ENCODE measurements around the gene PAIP2B.
A peak's percentile ranks its signal among the peaks of the same experiment; 100 is the strongest.
"Not testable (repeated sequence)": the region's sequence is repeated elsewhere in the genome, so short reads cannot be mapped to it uniquely, and the experiment has no call there.

Gene PAIP2B

GRCh38 chr2:71216501-71216900 is 10.4 kb downstream of the PAIP2B start:
- DNase-seq (ENCODE audit: low read depth in 2 of 2) = no peak

DNA sequence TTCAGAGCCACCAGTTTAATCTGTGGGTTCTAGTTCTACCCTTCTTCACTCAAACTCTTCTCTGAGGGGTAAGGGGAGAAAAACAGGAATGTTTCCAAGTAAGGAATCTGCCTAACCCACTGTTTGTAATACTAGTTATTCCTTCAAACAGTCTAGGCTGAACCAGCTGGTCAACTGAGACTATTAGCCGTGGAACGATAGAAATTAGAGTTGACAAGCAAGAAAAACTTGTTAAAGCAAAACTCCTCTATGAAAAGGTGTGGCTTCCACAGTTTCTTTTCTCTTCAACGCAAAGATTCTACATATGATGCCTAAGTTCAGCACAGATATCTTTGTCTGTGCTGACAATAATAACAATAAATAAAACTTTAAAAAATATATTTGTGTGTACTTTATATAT is 11.5 kb downstream of the PAIP2B start:
- no peak for DNase-seq (ENCODE audit: low read depth in 2 of 2)

DNA sequence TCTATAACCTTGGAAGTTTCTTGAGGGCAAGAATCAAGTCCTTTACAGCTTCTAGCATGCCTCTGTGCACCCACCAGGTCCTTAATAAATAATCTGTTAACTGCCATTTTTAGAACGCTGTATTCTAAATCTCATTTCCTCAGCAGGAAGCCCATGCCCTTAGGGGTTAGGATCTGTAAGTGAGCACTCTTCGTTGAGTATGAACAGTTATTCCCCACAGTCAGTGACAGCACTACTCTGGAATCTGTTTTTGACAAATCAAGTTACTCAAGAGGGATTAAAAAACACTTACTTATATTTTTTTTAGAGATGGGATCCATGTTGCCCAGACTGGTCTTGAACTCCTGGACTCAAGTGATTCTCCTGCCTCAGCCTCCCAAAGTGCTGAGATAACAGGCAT is 14.6 kb downstream of the PAIP2B start:
- DNase-seq (ENCODE audit: low read depth in 2 of 2) = no peak

- no peak for DNase-seq (ENCODE audit: low read depth in 2 of 2)
Observed at GRCh38 chr2:71210292-71210691, 16.6 kb downstream of the PAIP2B start.

- DNase-seq (ENCODE audit: low read depth in 2 of 2) = no peak
Observed at GRCh38 chr2:71208756-71209155, 18.1 kb downstream of the PAIP2B start.

GRCh38 chr2:71207601-71208000 is 19.3 kb downstream of the PAIP2B start:
- DNase-seq (ENCODE audit: low read depth in 2 of 2) = no peak

DNA sequence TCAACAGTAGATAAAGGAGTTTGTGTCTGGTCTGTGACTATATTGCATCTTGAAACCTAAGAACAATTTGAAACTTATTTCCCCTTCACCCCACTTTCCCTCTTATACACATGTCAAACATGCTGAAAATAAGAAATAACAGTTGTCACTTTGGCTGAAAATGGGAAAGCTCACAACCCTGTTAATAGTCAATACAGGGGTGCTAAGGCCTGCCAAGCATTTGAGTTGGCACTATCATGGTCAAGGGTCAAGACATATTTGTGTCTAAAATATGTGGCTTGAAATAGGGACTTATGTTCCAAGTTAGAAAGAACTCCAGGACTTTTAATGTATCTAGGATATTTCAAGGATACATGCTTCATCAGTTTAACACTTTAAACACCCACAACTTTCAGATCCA is 20.6 kb downstream of the PAIP2B start:
- DNase-seq (ENCODE audit: low read depth in 2 of 2) = no peak

DNA sequence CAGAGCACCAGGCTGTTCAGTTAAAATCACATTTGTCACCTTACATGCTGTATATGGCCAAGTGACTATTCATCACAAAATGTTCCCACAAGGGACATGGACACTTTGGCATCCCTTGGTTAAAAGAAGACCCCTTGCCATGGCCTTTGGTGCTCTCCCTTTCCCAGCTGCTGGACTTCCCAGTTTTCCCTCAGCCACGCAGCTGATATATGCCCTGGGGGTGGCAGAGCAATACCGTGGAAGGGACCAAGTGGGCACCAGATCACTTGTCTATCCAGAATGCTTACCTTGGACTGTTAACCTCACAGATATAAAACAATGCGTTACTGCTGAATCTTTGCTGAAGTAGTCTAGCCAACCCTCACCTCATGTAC is 35.3 kb downstream of the PAIP2B start:
- no peak for DNase-seq (ENCODE audit: low read depth in 2 of 2)

GRCh38 chr2:71190656-71191569 is 36.0 kb downstream of the PAIP2B start:
- no peak for DNase-seq (ENCODE audit: low read depth in 2 of 2)

DNA sequence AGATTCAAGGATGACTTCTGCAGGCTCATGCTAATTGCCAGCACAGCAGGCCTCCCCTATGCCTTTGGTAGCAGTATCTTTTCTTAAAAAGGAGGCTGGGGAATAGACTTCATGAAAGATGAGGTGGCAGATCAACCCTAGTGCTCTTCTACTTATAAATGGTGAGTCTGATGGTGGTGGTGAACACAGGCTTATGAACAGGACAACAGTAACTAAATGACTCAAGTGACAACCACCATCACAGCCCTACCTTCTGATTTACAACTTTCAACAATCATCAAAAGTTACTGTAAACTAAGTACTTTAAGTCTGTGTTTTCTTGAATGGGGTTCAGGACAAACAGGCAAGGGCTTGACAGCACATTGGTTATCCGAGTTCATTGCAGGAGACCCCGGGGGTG is 39.3 kb downstream of the PAIP2B start:
- DNase-seq (ENCODE audit: low read depth in 2 of 2) = no peak

- DNase-seq (ENCODE audit: low read depth in 2 of 2) = no peak
Observed at GRCh38 chr2:71186973-71187372, 39.9 kb downstream of the PAIP2B start.

GRCh38 chr2:71183306-71184115 is 43.4 kb downstream of the PAIP2B start:
- DNase-seq (ENCODE audit: low read depth in 2 of 2) = not testable (repeated sequence)

- no peak for DNase-seq (ENCODE audit: low read depth in 2 of 2)
Observed at GRCh38 chr2:71181316-71181715, 45.6 kb downstream of the PAIP2B start.

- not testable (repeated sequence) for DNase-seq (ENCODE audit: low read depth in 2 of 2)
Observed at GRCh38 chr2:71178836-71179235, 48.1 kb downstream of the PAIP2B start.

GRCh38 chr2:71174207-71174606 is 52.7 kb downstream of the PAIP2B start:
- no peak for DNase-seq (ENCODE audit: low read depth in 2 of 2)

DNA sequence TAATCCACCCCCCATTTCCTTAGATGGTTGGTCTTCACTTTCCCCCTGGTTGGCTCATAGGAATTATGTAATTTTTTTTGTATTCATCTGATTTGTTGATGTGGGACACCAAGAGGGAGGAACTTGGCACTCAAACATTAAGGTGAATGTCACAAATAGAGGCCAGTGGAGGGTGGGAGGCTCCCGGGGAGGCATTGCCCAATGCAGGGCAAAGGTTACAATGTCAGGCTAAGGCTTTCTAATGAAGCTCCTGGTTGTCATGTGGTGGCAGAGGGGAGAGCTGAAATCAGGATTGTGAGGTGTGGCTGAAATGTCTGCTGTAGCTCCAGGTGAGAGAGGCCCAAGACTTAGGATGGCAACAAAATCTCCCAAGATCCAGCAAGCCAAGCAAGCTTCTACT is 53.8 kb downstream of the PAIP2B start:
- DNase-seq (ENCODE audit: low read depth in 2 of 2) = no peak

DNA sequence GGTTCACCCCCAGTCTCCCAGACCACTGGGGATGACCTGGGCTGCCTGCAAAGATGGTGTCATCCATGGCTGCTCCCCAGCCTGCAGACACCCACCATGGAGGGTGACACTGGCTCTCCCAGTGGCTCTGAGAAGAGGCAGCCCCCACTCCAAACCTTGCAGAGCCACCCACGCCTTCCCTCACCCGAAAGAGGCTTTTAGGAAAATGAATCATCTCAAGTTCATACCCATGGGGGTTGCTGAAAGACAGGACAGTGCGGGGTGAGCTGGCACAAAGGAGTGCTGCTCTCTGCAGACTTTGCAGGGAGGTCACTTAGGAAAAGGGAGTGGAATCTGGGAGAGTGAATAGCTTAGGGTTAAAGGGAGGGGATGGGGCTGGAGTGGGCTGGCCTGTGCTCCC is 60.1 kb downstream of the PAIP2B start:
- DNase-seq (ENCODE audit: low read depth in 2 of 2) = no peak

GRCh38 chr2:71157124-71157793 is 69.6 kb downstream of the PAIP2B start:
- peak; percentile 7 to 23 for DNase-seq (ENCODE audit: low read depth in 2 of 2)

GRCh38 chr2:71156573-71156972 is 70.3 kb downstream of the PAIP2B start:
- no peak for DNase-seq (ENCODE audit: low read depth in 2 of 2)

DNA sequence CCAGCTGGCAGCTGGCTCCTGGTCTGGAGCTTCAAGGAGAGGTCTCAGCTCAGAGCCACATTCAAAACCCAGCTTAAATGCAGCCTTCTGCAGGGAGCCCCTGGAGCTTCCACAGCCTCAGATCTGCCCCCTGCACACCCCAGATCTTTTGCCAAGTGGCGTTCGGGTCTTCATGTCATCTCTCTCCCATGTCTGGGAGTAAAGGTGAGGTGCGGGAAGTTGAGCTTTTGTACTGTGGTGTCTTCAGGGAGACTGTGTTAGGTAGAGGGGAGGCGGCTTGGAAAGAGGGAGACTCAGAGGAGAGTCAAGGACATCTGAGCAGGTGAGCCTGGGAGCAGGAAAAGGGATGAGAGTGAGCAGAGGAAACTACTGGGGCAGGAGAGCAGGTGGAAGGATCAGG is 71.1 kb downstream of the PAIP2B start:
- no peak for DNase-seq (ENCODE audit: low read depth in 2 of 2)

- no peak for DNase-seq (ENCODE audit: low read depth in 2 of 2)
Observed at GRCh38 chr2:71154798-71155197, 72.1 kb downstream of the PAIP2B start.

GRCh38 chr2:71154279-71154678 is 72.6 kb downstream of the PAIP2B start:
- no peak for DNase-seq (ENCODE audit: low read depth in 2 of 2)
